HepG2 (cell line): ENCODE results near the gene ARPC3. TPM values are rescaled to one million over a fixed set of nuclear protein-coding genes. Genes with fewer than 3 reads are reported as not detected.

Experiments
- CCDC6 ChIP-seq: sonication (generic); formaldehyde crosslinking; IDR thresholded peaks from 2 replicates; pipeline ENCODE4 v1.8.1; 2022; ENCODE audit warnings: mild to moderate bottlenecking, missing genetic modification reagents, moderate library complexity
- CREB1 ChIP-seq, 2 experiments: fragments of 450-650 bp in 1 of 2; IDR thresholded peaks; 2 replicates each; pipeline ENCODE4 v1.6.1; 2016 to 2017; ENCODE audit warnings: control low read depth in 1 of 2, mild to moderate bottlenecking in 1 of 2, missing compliant biosample characterization in 1 of 2, missing genetic modification characterization in 1 of 2
- IRF2 ChIP-seq: IDR thresholded peaks from 2 replicates; pipeline ENCODE4 v1.6.1; 2018; ENCODE audit warnings: missing genetic modification reagents, missing compliant biosample characterization
- KLF6 ChIP-seq: IDR thresholded peaks from 2 replicates; pipeline ENCODE4 v1.8.0; 2016; ENCODE audit warnings: missing biosample characterization, missing genetic modification reagents
- MXD4 ChIP-seq: IDR thresholded peaks from 2 replicates; pipeline ENCODE4 v1.6.1; 2016; ENCODE audit warnings: mild to moderate bottlenecking, missing biosample characterization, missing genetic modification reagents
- NBN ChIP-seq: fragments of 450-650 bp; conservative IDR thresholded peaks from 2 replicates; pipeline ENCODE4 v1.6.1; 2017
- SIX1 ChIP-seq: sonication (generic); formaldehyde crosslinking; IDR thresholded peaks from 2 replicates; pipeline ENCODE4 v1.4.0; 2020; ENCODE audit warnings: missing genetic modification reagents, borderline replicate concordance
- SPEN ChIP-seq: sonication (generic); formaldehyde crosslinking; IDR thresholded peaks from 2 replicates; pipeline ENCODE4 v1.5.1; 2020; ENCODE audit warnings: low read depth, mild to moderate bottlenecking, missing genetic modification reagents
- STAG1 ChIP-seq: sonication (generic); formaldehyde crosslinking; IDR thresholded peaks from 2 replicates; pipeline ENCODE4 v1.4.0; 2020; ENCODE audit warnings: missing genetic modification reagents
- ZNF124 ChIP-seq: sonication (generic); formaldehyde crosslinking; IDR thresholded peaks from 2 replicates; pipeline ENCODE4 v1.4.0; 2020; ENCODE audit warnings: missing genetic modification reagents
- ZNF670 ChIP-seq: sonication (generic); formaldehyde crosslinking; IDR thresholded peaks from 2 replicates; pipeline ENCODE4 v1.8.0; 2022; ENCODE audit warnings: mild to moderate bottlenecking, missing genetic modification reagents, borderline replicate concordance
- ZNF7 ChIP-seq: IDR thresholded peaks from 2 replicates; pipeline ENCODE4 v1.6.1; 2016; ENCODE audit warnings: missing biosample characterization, missing genetic modification reagents
- ZNF713 ChIP-seq: sonication (generic); formaldehyde crosslinking; IDR thresholded peaks from 2 replicates; pipeline ENCODE4 v1.4.0; 2020; ENCODE audit warnings: mild to moderate bottlenecking, missing genetic modification reagents
- ZNF75D ChIP-seq: sonication (generic); formaldehyde crosslinking; IDR thresholded peaks from 2 replicates; pipeline ENCODE4 v1.8.1; 2023; ENCODE audit warnings: missing genetic modification reagents, mild to moderate bottlenecking, borderline replicate concordance
- ZSCAN12 ChIP-seq: sonication (generic); formaldehyde crosslinking; IDR thresholded peaks from 2 replicates; pipeline ENCODE4 v1.9.0; 2021; ENCODE audit warnings: mild to moderate bottlenecking, missing genetic modification reagents
- polyA plus RNA-seq, 8 experiments: library from polyadenylated mRNA; depleted of rRNA in 3 of 8; stranded (reverse) in 7 of 8; unstranded in 1 of 8; fragments of >200 nt; fragmentation: Illumina TruSeq in 4 of 8; extraction: Trizol in 4 of 8; gene quantifications; 2 replicates each; pipeline versions ENCODE4 v1.2.1 to v1.2.3, GENCODE V29; 2011 to 2016; ENCODE audit warnings: low read depth in 4 of 8, missing spikeins in 1 of 8, mixed read lengths in 1 of 8; ENCODE audit not compliant: insufficient read depth in 1 of 8
- total RNA-seq, 5 experiments: library from RNA; depleted of rRNA; stranded (reverse); fragments of >200 nt; fragmentation: Illumina TruSeq; extraction: Trizol; gene quantifications; 2 replicates each; pipeline ENCODE4 v1.2.3, GENCODE V29; 2016; ENCODE audit warnings: low read depth in 1 of 5
- TF ChIP-seq, protein P1 (sequence below): sonication (generic); formaldehyde crosslinking; IDR thresholded peaks from 2 replicates; pipeline ENCODE4 v1.4.0; 2020; ENCODE audit warnings: mild to moderate bottlenecking, missing genetic modification reagents
- TF ChIP-seq, protein P2 (sequence below): sonication (generic); formaldehyde crosslinking; IDR thresholded peaks from 2 replicates; pipeline ENCODE4 v1.5.0; 2020; ENCODE audit warnings: mild to moderate bottlenecking, missing genetic modification reagents
- TF ChIP-seq, protein P3 (sequence below): sonication (generic); formaldehyde crosslinking; IDR thresholded peaks from 2 replicates; pipeline ENCODE4 v1.4.0; 2020; ENCODE audit warnings: mild to moderate bottlenecking, missing genetic modification reagents
- TF ChIP-seq, protein P4 (sequence below): sonication (generic); formaldehyde crosslinking; IDR thresholded peaks from 2 replicates; pipeline ENCODE4 v1.4.0; 2020; ENCODE audit warnings: missing genetic modification reagents
- TF ChIP-seq, protein P5 (sequence below): sonication (generic); IDR thresholded peaks from 2 replicates; pipeline ENCODE4 v1.6.1; 2016; ENCODE audit warnings: low read depth, borderline replicate concordance

Gene ARPC3
- total and polyA plus RNA-seq, 2 of the 13 experiments (the other 11 are each of a cell fraction or from before 2014, with no cell fraction given) = 32.7 to 234 TPM

DNA sequence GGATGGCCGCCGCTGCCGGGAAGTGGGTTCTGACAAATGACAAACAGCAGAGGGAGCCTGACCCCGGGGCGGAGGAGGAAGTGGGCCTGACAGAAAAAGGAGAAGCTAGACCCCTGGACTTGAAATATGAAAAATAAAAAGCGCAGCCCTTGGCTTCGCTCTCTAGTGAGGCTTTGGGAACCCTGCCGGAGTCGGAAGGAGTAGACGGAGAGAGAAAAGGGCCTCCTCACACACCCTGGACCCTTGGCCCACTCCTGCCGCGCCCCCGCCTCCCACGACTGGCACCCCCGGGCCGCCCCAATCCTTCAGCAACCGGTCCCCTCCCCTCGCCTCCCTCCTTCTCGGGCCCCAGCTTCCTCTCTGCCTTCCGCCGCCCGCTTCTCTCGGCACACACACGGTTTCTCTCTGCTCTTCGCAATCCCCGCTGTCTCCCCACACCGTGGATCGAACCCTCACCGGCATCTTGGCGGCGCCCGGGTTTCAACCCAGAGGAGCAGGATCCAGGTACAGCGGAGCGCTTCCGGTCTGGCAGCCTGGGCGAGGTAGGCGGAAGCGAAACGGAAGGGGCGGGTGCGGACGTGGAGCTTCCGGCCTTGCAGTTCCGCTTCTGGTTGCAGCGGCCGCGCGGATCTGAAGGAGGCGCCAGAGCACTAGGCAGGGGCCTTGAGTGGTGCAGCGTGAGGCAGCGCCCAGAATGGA lies at the start of gene ARPC3 (continued):
- TF ChIP-seq, protein P1, sequence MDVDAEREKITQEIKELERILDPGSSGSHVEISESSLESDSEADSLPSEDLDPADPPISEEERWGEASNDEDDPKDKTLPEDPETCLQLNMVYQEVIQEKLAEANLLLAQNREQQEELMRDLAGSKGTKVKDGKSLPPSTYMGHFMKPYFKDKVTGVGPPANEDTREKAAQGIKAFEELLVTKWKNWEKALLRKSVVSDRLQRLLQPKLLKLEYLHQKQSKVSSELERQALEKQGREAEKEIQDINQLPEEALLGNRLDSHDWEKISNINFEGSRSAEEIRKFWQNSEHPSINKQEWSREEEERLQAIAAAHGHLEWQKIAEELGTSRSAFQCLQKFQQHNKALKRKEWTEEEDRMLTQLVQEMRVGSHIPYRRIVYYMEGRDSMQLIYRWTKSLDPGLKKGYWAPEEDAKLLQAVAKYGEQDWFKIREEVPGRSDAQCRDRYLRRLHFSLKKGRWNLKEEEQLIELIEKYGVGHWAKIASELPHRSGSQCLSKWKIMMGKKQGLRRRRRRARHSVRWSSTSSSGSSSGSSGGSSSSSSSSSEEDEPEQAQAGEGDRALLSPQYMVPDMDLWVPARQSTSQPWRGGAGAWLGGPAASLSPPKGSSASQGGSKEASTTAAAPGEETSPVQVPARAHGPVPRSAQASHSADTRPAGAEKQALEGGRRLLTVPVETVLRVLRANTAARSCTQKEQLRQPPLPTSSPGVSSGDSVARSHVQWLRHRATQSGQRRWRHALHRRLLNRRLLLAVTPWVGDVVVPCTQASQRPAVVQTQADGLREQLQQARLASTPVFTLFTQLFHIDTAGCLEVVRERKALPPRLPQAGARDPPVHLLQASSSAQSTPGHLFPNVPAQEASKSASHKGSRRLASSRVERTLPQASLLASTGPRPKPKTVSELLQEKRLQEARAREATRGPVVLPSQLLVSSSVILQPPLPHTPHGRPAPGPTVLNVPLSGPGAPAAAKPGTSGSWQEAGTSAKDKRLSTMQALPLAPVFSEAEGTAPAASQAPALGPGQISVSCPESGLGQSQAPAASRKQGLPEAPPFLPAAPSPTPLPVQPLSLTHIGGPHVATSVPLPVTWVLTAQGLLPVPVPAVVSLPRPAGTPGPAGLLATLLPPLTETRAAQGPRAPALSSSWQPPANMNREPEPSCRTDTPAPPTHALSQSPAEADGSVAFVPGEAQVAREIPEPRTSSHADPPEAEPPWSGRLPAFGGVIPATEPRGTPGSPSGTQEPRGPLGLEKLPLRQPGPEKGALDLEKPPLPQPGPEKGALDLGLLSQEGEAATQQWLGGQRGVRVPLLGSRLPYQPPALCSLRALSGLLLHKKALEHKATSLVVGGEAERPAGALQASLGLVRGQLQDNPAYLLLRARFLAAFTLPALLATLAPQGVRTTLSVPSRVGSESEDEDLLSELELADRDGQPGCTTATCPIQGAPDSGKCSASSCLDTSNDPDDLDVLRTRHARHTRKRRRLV (CRISPR knock-in tag) = no peak
- TF ChIP-seq, protein P2, sequence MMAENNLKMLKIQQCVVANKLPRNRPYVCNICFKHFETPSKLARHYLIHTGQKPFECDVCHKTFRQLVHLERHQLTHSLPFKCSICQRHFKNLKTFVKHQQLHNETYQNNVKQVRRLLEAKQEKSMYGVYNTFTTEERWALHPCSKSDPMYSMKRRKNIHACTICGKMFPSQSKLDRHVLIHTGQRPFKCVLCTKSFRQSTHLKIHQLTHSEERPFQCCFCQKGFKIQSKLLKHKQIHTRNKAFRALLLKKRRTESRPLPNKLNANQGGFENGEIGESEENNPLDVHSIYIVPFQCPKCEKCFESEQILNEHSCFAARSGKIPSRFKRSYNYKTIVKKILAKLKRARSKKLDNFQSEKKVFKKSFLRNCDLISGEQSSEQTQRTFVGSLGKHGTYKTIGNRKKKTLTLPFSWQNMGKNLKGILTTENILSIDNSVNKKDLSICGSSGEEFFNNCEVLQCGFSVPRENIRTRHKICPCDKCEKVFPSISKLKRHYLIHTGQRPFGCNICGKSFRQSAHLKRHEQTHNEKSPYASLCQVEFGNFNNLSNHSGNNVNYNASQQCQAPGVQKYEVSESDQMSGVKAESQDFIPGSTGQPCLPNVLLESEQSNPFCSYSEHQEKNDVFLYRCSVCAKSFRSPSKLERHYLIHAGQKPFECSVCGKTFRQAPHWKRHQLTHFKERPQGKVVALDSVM (CRISPR knock-in tag) = peak; percentile 53
- TF ChIP-seq, protein P3, sequence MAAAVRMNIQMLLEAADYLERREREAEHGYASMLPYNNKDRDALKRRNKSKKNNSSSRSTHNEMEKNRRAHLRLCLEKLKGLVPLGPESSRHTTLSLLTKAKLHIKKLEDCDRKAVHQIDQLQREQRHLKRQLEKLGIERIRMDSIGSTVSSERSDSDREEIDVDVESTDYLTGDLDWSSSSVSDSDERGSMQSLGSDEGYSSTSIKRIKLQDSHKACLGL = no peak; the same call in 1 of the 2 replicates
- TF ChIP-seq, protein P4, sequence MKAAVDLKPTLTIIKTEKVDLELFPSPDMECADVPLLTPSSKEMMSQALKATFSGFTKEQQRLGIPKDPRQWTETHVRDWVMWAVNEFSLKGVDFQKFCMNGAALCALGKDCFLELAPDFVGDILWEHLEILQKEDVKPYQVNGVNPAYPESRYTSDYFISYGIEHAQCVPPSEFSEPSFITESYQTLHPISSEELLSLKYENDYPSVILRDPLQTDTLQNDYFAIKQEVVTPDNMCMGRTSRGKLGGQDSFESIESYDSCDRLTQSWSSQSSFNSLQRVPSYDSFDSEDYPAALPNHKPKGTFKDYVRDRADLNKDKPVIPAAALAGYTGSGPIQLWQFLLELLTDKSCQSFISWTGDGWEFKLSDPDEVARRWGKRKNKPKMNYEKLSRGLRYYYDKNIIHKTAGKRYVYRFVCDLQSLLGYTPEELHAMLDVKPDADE = no peak
- TF ChIP-seq STAG1 = peak; percentile 94
- TF ChIP-seq ZNF670 (CRISPR knock-in tag) = peak; percentile 45; the same call in 1 of the 2 replicates
- no peak for TF ChIP-seq SIX1 (CRISPR knock-in tag)
- no peak for TF ChIP-seq ZNF713 (CRISPR knock-in tag)
- TF ChIP-seq KLF6 (CRISPR knock-in tag) = no peak
- TF ChIP-seq ZNF124 (CRISPR knock-in tag) = no peak
- TF ChIP-seq ZNF7 = no peak
- TF ChIP-seq NBN = no peak
- TF ChIP-seq IRF2 = peak; percentile 68; the same call in 1 of the 2 replicates
- no peak for TF ChIP-seq ZNF75D (CRISPR knock-in tag)
- peak; percentile 28; the same call in 1 of the 2 replicates for TF ChIP-seq CREB1 (IDR thresholded peaks at IDR 0.05)
- TF ChIP-seq CREB1 (CRISPR knock-in tag; IDR thresholded peaks at IDR 0.05) = peak; percentile 75
- TF ChIP-seq, protein P5, sequence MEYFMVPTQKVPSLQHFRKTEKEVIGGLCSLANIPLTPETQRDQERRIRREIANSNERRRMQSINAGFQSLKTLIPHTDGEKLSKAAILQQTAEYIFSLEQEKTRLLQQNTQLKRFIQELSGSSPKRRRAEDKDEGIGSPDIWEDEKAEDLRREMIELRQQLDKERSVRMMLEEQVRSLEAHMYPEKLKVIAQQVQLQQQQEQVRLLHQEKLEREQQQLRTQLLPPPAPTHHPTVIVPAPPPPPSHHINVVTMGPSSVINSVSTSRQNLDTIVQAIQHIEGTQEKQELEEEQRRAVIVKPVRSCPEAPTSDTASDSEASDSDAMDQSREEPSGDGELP = peak; percentile 83; the same call in 1 of the 2 replicates
- peak; percentile 53; the same call in 1 of the 2 replicates for TF ChIP-seq MXD4 (CRISPR knock-in tag)
- TF ChIP-seq CCDC6 (CRISPR knock-in tag) = 0 out of 2 replicates have a peak, but pooled peaks have one; percentile 38
- TF ChIP-seq ZSCAN12 (CRISPR knock-in tag) = no peak
- peak; percentile 88; the same call in 1 of the 2 replicates for TF ChIP-seq SPEN
